Epithelial cell of esophagus (primary cell): ENCODE results near the gene SIAH3.

ENCODE experiments used
- DNase-seq: peaks from one replicate; pipeline ENCODE4 v3.0.0; 2010; ENCODE audit warnings: low read depth
- H3K4me3 ChIP-seq: 2 replicates; pipeline ENCODE4 v1.5.1; 2011; ENCODE audit warnings: mild to moderate bottlenecking, low read length, control low read depth
- CTCF ChIP-seq: IDR thresholded peaks from 2 replicates; pipeline ENCODE4 v1.5.1; 2011; ENCODE audit warnings: low read depth, mild to moderate bottlenecking, low read length, control low read depth, inconsistent platforms; ENCODE audit not compliant: insufficient read depth; ENCODE audit errors: missing control alignments

SIAH3 gene

GRCh38 chr13:45827318-45827717 lies 24.2 kb downstream of the SIAH3 start:
- no peak for TF ChIP-seq CTCF
- DNase-seq, result no peak
- H3K4me3 ChIP-seq, result no peak overlapping the region

- no peak for DNase-seq
- no peak for TF ChIP-seq CTCF
- no peak overlapping the region for H3K4me3 ChIP-seq
Measured at GRCh38 chr13:45826731-45827130, 24.8 kb downstream of the SIAH3 start.

- TF ChIP-seq CTCF, result no peak
- H3K4me3 ChIP-seq, result no peak overlapping the region
- no peak for DNase-seq
Measured at GRCh38 chr13:45825387-45825650, 26.2 kb downstream of the SIAH3 start.

- no peak for DNase-seq
- TF ChIP-seq CTCF, result no peak
- no peak overlapping the region for H3K4me3 ChIP-seq
Measured at GRCh38 chr13:45823583-45823982, 28.0 kb downstream of the SIAH3 start.

- DNase-seq, result no peak
- H3K4me3 ChIP-seq, result no peak overlapping the region
- TF ChIP-seq CTCF, result no peak
Measured at GRCh38 chr13:45821811-45822210, 29.7 kb downstream of the SIAH3 start.

- no peak for TF ChIP-seq CTCF
- no peak for DNase-seq
- no peak overlapping the region for H3K4me3 ChIP-seq
Measured at GRCh38 chr13:45820106-45820838, 31.3 kb downstream of the SIAH3 start.

GRCh38 chr13:45817833-45818232 lies 33.7 kb downstream of the SIAH3 start:
- H3K4me3 ChIP-seq, result no peak overlapping the region
- DNase-seq, result peak; percentile 12
- peak; percentile 8 for TF ChIP-seq CTCF
